Keratinocyte (primary cell): ENCODE data around the gene RAD9B. TPM values are rescaled to one million over a fixed set of nuclear protein-coding genes. Genes with fewer than 3 reads are reported as not detected.

ENCODE experiments used
- DNase-seq: peaks from one replicate; pipeline ENCODE4 v3.0.0-alpha.2; 2011; ENCODE audit warnings: low read depth, missing footprints, low spot score
- FAIRE-seq: peaks from 2 replicates; lab custom pipeline; 2011; peaks lifted over from hg19 to GRCh38; lab: Jason Lieb, UNC
- H2AFZ ChIP-seq: 2 replicates; pipeline ENCODE4 v1.6.0; 2012; ENCODE audit warnings: low read length, control low read depth, inconsistent platforms; ENCODE audit not compliant: control insufficient read depth
- H3K27ac ChIP-seq: 2 replicates; pipeline ENCODE4 v1.5.1; 2011; ENCODE audit warnings: low read length; ENCODE audit not compliant: control insufficient read depth, insufficient read depth
- H3K27me3 ChIP-seq: 3 replicates; pipeline ENCODE4 v1.6.0; 2011; ENCODE audit warnings: low read length; ENCODE audit not compliant: control insufficient read depth, insufficient read depth; ENCODE audit errors: extremely low read depth
- H3K36me3 ChIP-seq, 2 experiments: 2 replicates in 1 of 2; 3 replicates in 1 of 2; pipeline ENCODE4 v1.5.1; 2011; ENCODE audit warnings: low read length in 2 of 2, mild to moderate bottlenecking in 1 of 2; ENCODE audit not compliant: control insufficient read depth in 2 of 2, insufficient read depth in 2 of 2; ENCODE audit errors: extremely low read depth in 1 of 2
- H3K4me1 ChIP-seq: 3 replicates; pipeline ENCODE4 v1.5.1; 2011; ENCODE audit warnings: low read length; ENCODE audit not compliant: control insufficient read depth, insufficient read depth; ENCODE audit errors: extremely low read depth
- H3K4me2 ChIP-seq: 3 replicates; pipeline ENCODE4 v1.6.0; 2011; ENCODE audit warnings: low read depth, low read length; ENCODE audit not compliant: control insufficient read depth, insufficient read depth; ENCODE audit errors: extremely low read depth
- H3K4me3 ChIP-seq, 3 experiments: fragments of 200-600 bp in 1 of 3; sonication (generic) in 1 of 3; 2 replicates in 2 of 3; 3 replicates in 1 of 3; pipeline ENCODE4 v1.5.1; 2011 to 2016; ENCODE audit warnings: low read length in 3 of 3, mild to moderate bottlenecking in 3 of 3, control low read depth in 2 of 3, inconsistent platforms in 1 of 3, low read depth in 1 of 3, mixed read lengths in 1 of 3, mixed run types in 1 of 3, moderate library complexity in 1 of 3; ENCODE audit not compliant: control insufficient read depth in 2 of 3, insufficient read depth in 2 of 3; ENCODE audit errors: extremely low read depth in 1 of 3
- H3K79me2 ChIP-seq: 2 replicates; pipeline ENCODE4 v1.6.0; 2012; ENCODE audit warnings: low read length; ENCODE audit not compliant: control insufficient read depth, insufficient read depth
- H3K9ac ChIP-seq: 3 replicates; pipeline ENCODE4 v1.6.0; 2011; ENCODE audit warnings: low read length; ENCODE audit not compliant: control insufficient read depth, insufficient read depth; ENCODE audit errors: extremely low read depth
- H3K9me1 ChIP-seq: 3 replicates; pipeline ENCODE4 v1.6.0; 2011; ENCODE audit warnings: low read length; ENCODE audit not compliant: control insufficient read depth, insufficient read depth; ENCODE audit errors: extremely low read depth
- H3K9me3 ChIP-seq: 2 replicates; pipeline ENCODE4 v1.5.1; 2012; ENCODE audit warnings: low read depth, low read length; ENCODE audit not compliant: control insufficient read depth
- H4K20me1 ChIP-seq: 3 replicates; pipeline ENCODE4 v1.6.0; 2011; ENCODE audit warnings: low read length; ENCODE audit not compliant: control insufficient read depth, insufficient read depth; ENCODE audit errors: extremely low read depth
- EZH2 ChIP-seq: IDR thresholded peaks from one replicate; pipeline ENCODE4 v1.6.1; 2012; ENCODE audit warnings: inconsistent platforms, mild to moderate bottlenecking, low read length, moderate library complexity
- dilution Hi-C: fragments of 300-500 bp; cut with MboI; formaldehyde crosslinking; loops from one replicate; pipeline ENCODE4 v1.7.0; 2020; ENCODE audit warnings: low sequenced_read_pairs; ENCODE audit not compliant: extremely low pct_ligation_motif_present
- polyA plus RNA-seq, 5 experiments: library from polyadenylated mRNA; depleted of rRNA in 3 of 5; stranded (reverse) in 3 of 5; stranded (forward) in 1 of 5; unstranded in 1 of 5; fragments of >200 nt; gene quantifications; 1 replicate in 1 of 5; 2 replicates in 3 of 5; 3 replicates in 1 of 5; pipeline versions ENCODE4 v1.2.1 to v1.2.3, GENCODE V29; 2011 to 2012; ENCODE audit warnings: missing spikeins in 2 of 5, low read depth in 1 of 5, low replicate concordance in 1 of 5
- TF ChIP-seq, protein P1 (sequence below), 3 experiments: IDR thresholded peaks in 1 of 3; conservative IDR thresholded peaks in 1 of 3; optimal IDR thresholded peaks in 1 of 3; 2 replicates in 2 of 3; 3 replicates in 1 of 3; pipeline versions ENCODE3 to v1.5.1; 2011; ENCODE audit warnings: low read length in 3 of 3, mild to moderate bottlenecking in 3 of 3, moderate library complexity in 2 of 3, control low read depth in 1 of 3, inconsistent platforms in 1 of 3; ENCODE audit not compliant: insufficient read depth in 2 of 3; ENCODE audit errors: extremely low read depth in 1 of 3

The RAD9B gene
- polyA plus RNA-seq, 1 donor (not counting 4 experiments of a cell fraction or from before 2014, with no cell fraction given): 0.31 TPM

DNA sequence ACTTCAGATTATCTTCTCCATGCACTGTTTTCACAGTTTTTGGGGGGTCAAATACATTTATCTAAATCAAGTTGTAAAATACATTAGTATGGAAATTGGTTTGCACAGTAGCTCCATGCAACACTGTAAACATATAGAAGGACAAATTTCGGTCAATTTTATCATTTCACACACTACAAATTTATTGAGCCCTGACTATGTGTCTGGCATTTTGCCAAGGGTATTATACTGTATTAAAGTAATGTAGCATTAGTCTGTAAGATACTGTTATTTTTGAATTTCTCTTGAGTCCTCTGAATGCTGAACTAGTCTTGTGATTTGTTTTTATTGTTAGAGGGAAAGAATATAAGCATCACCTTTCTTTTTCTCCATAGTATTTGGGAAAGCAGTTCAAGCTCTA lies 1.3 kb downstream of the RAD9B start:
- no peak overlapping the region for H3K27ac ChIP-seq
- no peak overlapping the region for H3K9ac ChIP-seq
- peaks cover 0 to 4% of the 10 kb centered on the region in 2 experiments for H3K36me3 ChIP-seq
- no peaks in the 10 kb centered on the region for H3K9me1 ChIP-seq
- no peaks in the 10 kb centered on the region for H3K9me3 ChIP-seq
- H3K4me2 ChIP-seq: no peak overlapping the region
- no peak overlapping the region for H3K4me3 ChIP-seq
- DNase-seq (no peak), FAIRE-seq (no peak)
- H2AFZ ChIP-seq: no peak overlapping the region
- peaks cover 20% of the 10 kb centered on the region for H3K4me1 ChIP-seq
- no peaks in the 10 kb centered on the region for H4K20me1 ChIP-seq
- TF ChIP-seq, protein P1, sequence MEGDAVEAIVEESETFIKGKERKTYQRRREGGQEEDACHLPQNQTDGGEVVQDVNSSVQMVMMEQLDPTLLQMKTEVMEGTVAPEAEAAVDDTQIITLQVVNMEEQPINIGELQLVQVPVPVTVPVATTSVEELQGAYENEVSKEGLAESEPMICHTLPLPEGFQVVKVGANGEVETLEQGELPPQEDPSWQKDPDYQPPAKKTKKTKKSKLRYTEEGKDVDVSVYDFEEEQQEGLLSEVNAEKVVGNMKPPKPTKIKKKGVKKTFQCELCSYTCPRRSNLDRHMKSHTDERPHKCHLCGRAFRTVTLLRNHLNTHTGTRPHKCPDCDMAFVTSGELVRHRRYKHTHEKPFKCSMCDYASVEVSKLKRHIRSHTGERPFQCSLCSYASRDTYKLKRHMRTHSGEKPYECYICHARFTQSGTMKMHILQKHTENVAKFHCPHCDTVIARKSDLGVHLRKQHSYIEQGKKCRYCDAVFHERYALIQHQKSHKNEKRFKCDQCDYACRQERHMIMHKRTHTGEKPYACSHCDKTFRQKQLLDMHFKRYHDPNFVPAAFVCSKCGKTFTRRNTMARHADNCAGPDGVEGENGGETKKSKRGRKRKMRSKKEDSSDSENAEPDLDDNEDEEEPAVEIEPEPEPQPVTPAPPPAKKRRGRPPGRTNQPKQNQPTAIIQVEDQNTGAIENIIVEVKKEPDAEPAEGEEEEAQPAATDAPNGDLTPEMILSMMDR (optimal IDR thresholded peaks at IDR 0.05 in 1 of 3, IDR thresholded peaks at IDR 0.05 in 1 of 3, conservative IDR thresholded peaks at IDR 0.05 in 1 of 3; ENCODE audit: extremely low read depth in 1 of 3, insufficient read depth in 2 of 3, low read length in 3 of 3): no peak
- TF ChIP-seq EZH2: no peak
- no peaks in the 10 kb centered on the region for H3K27me3 ChIP-seq
- peaks cover 33% of the 10 kb centered on the region for H3K79me2 ChIP-seq
- dilution Hi-C loops: no loop called here

DNA sequence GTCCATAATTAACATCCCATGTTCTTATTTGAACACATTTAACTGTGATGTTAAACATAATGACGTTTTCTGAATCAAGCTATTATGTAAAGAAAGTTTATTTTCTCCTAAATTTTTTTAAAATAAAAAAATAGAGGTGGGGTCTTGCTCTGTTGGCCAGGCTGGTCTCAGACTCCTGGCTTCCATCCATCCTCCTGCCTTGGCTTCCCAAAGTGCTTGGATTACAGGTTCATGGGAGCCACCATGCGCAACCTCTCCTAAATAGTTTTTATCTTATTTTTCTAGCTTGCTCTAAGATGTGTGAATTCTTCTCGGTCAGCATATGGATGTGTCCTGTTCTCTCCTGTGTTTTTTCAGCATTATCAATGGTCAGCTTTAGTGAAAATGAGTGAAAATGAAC lies 3.2 kb downstream of the RAD9B start:
- no peaks in the 10 kb centered on the region for H3K9me3 ChIP-seq
- H3K27me3 ChIP-seq: no peaks in the 10 kb centered on the region
- FAIRE-seq (no peak), DNase-seq (no peak)
- H2AFZ ChIP-seq: no peak overlapping the region
- no peaks in the 10 kb centered on the region for H3K9me1 ChIP-seq
- peaks cover 15% of the 10 kb centered on the region for H3K79me2 ChIP-seq
- H3K4me2 ChIP-seq: no peak overlapping the region
- no peak overlapping the region for H3K27ac ChIP-seq
- dilution Hi-C loops: no loop called here
- H4K20me1 ChIP-seq: no peaks in the 10 kb centered on the region
- H3K4me3 ChIP-seq: no peak overlapping the region
- TF ChIP-seq, protein P1 (optimal IDR thresholded peaks at IDR 0.05 in 1 of 3, IDR thresholded peaks at IDR 0.05 in 1 of 3, conservative IDR thresholded peaks at IDR 0.05 in 1 of 3; ENCODE audit: extremely low read depth in 1 of 3, insufficient read depth in 2 of 3, low read length in 3 of 3): no peak
- no peak for TF ChIP-seq EZH2
- H3K9ac ChIP-seq: no peak overlapping the region
- H3K4me1 ChIP-seq: peaks cover 5% of the 10 kb centered on the region
- H3K36me3 ChIP-seq: no peaks in the 10 kb centered on the region
